Large intestine (tissue), 3 donors: ENCODE data around the gene STAT6. TPM values are rescaled to one million over a fixed set of nuclear protein-coding genes. Genes with fewer than 3 reads are reported as not detected.
A peak's percentile ranks its signal among the peaks of the same experiment; 100 is the strongest.

Experiments
- DNase-seq, 2 donors: peaks; one replicate each; pipeline versions ENCODE4 v3.0.0 to v3.0.0-alpha.2; 2013
- H3K27ac ChIP-seq: one replicate; pipeline ENCODE4 v1.5.1; 2013; ENCODE audit warnings: low read length
- H3K27me3 ChIP-seq: 2 replicates; pipeline ENCODE4 v1.6.1; 2013; ENCODE audit warnings: low read length; ENCODE audit not compliant: control insufficient read depth, insufficient read depth
- H3K36me3 ChIP-seq: 2 replicates; pipeline ENCODE4 v1.6.1; 2013; ENCODE audit warnings: low read length; ENCODE audit not compliant: control insufficient read depth, insufficient read depth
- H3K4me1 ChIP-seq: one replicate; pipeline ENCODE4 v1.6.1; 2013; ENCODE audit warnings: low read length; ENCODE audit not compliant: control insufficient read depth, insufficient read depth
- H3K4me3 ChIP-seq: one replicate; pipeline ENCODE4 v1.5.1; 2013; ENCODE audit warnings: low read length
- H3K9me3 ChIP-seq: one replicate; pipeline ENCODE4 v1.6.1; 2013; ENCODE audit warnings: mild to moderate bottlenecking, low read depth, low read length, moderate library complexity; ENCODE audit not compliant: control insufficient read depth
- WGBS: methylation state at CpG from one replicate; pipeline ENCODE4 v1.1.5; 2013; ENCODE audit warnings: low lambda C conversion rate; ENCODE audit not compliant: insufficient coverage; 5-methylcytosine and 5-hydroxymethylcytosine counted together
- polyA plus RNA-seq: library from polyadenylated mRNA; unstranded; fragments of 120-200 nt; gene quantifications from one replicate; pipeline ENCODE4 v1.2.1, GENCODE V29; 2013

STAT6 gene
- polyA plus RNA-seq, 1 donor = 114 TPM

DNA sequence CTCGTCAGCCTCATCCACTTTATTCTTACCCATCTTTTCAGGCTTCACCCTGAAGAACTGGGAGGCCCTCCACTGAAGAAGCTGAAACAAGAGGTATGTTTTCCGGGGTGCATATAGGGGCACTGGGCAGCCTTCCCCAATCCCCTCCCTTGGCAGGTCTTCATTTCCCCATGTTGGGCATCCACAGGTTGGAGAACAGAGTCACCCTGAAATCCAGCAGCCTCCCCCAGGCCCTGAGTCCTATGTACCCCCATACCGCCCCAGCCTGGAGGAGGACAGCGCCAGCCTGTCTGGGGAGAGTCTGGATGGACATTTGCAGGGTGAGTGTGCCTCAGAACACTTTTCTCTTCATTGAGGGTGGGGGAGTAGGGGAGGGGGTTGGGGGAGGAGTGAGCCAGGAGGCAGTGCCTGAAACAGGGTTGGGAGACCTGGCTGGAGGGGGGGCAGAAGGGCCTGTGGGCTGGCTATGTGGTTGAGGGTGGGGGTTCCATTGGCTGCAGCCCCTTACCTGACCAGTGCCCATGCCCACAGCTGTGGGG is 18.2 kb downstream of the STAT6 start:
- H3K36me3 ChIP-seq = peaks cover 65% of the 10 kb centered on the region
- H3K27ac ChIP-seq = no peak overlapping the region
- no CpG with 5 or more reads among the region's 4 CpGs for WGBS
- no peaks in the 10 kb centered on the region for H3K9me3 ChIP-seq
- H3K4me1 ChIP-seq = peaks cover 20% of the 10 kb centered on the region
- no peak for DNase-seq
- no peak overlapping the region for H3K4me3 ChIP-seq
- H3K27me3 ChIP-seq = no peaks in the 10 kb centered on the region

DNA sequence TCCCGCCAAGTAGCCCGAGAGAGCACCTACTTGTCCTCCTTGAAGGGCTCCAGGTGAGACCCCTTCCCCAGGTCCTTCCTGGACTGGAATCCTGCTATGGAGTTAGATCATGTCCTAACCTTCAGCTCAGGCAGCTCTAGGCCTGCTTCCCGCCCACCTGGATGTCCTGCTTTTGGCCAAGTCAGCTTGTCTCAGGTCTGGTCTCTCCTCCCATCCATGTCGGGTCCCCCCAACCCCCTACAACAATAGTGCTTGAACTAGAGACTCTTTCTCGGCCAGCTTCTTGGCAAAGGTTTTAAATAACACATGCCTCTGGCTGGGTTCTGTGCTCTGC is 18.7 kb downstream of the STAT6 start:
- no peak for DNase-seq
- Histone ChIP-seq H3K9me3 (no peaks in the 10 kb centered on the region), H3K27ac (no peak overlapping the region), H3K36me3 (peaks cover 62% of the 10 kb centered on the region), H3K4me1 (peaks cover 22% of the 10 kb centered on the region), H3K4me3 (no peak overlapping the region), H3K27me3 (no peaks in the 10 kb centered on the region)
- WGBS = 60% methylated on average over 1 of the region's 5 CpGs

DNA sequence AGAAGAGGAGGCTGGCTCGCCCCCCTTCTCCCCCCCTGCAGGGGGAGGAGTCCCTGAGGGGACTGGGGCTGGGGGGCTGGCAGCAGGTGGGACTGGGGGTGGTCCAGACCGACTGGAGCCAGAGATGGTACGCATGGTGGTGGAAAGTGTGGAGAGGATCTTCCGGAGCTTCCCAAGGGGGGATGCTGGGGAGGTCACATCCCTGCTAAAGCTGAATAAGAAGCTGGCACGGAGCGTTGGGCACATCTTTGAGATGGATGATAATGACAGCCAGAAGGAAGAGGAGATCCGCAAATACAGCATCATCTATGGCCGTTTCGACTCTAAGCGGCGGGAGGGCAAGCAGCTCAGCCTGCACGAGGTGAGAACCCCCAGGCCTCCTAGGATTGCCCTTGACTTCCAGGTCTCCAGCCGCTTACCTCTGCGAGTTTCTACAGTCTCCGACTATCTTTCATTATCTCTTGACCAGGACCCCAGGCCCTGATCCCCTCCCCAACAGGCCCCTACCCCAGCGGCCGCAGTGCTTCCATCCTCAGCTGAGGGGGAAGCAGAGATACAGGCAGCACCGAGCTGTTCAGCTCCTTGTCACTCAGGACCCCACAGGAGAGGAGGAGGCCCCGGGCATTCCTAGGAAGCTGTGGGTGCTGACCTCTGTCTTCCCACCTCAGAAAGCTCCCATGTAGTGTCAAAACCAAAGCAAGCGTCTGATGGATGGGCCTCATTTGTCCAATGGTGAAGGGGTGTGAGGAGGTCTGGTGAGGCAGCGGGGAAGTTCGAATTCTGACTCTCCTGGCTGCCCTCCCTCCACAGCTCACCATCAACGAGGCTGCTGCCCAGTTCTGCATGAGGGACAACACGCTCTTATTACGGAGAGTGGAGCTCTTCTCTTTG is 19.3 kb downstream of the STAT6 start:
- no peak overlapping the region for H3K27ac ChIP-seq
- peaks cover 22% of the 10 kb centered on the region for H3K4me1 ChIP-seq

DNA sequence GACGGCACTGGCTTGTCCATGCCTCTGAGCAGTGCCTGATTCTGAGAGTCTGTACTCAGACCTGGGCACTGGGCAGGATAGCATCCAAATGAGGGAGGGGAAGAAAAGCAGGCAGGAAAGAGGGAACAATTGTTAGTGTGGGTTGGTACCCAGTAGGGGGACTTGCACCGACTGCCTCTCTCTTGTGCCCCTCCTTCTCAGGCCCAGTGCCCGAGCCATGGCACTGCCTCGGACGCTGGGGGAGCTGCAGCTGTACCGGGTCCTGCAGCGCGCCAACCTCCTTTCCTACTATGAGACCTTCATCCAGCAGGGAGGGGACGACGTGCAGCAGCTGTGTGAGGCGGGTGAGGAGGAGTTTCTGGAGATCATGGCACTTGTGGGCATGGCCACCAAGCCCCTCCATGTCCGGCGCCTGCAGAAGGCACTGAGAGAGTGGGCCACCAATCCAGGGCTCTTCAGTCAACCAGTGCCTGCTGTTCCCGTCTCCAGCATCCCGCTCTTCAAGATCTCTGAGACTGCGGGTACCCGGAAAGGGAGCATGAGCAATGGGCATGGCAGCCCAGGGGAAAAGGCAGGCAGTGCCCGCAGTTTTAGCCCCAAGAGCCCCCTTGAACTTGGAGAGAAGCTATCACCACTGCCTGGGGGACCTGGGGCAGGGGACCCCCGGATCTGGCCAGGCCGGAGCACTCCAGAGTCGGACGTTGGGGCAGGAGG is 20.1 kb downstream of the STAT6 start:
- H3K9me3 ChIP-seq = no peaks in the 10 kb centered on the region
- DNase-seq = no peak
- peaks cover 49% of the 10 kb centered on the region for H3K36me3 ChIP-seq
- no CpG with 5 or more reads among the region's 22 CpGs for WGBS
- peak overlapping the region; percentile 80 for H3K4me3 ChIP-seq
- no peaks in the 10 kb centered on the region for H3K27me3 ChIP-seq
- H3K4me1 ChIP-seq = peaks cover 22% of the 10 kb centered on the region
- no peak overlapping the region for H3K27ac ChIP-seq

More for the DNA sequence above, 19.3 kb downstream of the STAT6 start:
- 100% methylated on average over 2 of the region's 25 CpGs for WGBS
- Histone ChIP-seq H3K9me3 (no peaks in the 10 kb centered on the region), H3K36me3 (peaks cover 57% of the 10 kb centered on the region), H3K27me3 (no peaks in the 10 kb centered on the region), H3K4me3 (no peak overlapping the region)
- DNase-seq = no peak

DNA sequence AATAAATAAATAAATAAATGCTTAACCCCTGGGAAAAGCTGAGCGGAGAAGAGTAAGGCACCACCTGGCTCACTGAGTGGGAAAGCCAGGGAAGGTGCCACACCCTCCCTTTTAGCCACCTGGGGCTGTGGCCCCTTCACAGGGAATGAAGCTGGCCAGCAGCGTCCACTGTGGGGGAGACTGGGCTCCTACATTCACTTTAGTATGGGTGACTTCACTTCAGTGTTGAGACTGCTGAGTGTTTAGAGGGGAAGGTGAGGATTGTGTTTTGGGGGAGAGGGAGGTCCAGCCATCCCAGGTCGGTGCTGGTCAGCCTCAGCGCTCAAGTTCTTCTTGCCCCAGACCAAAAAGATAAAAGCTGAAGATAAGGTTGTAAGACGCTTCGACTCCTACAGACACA is 20.7 kb downstream of the STAT6 start:
- DNase-seq = no peak
- H3K4me1 ChIP-seq = peaks cover 23% of the 10 kb centered on the region
- peak overlapping the region; percentile 80 for H3K4me3 ChIP-seq
- H3K9me3 ChIP-seq = no peaks in the 10 kb centered on the region
- H3K27ac ChIP-seq = no peak overlapping the region
- H3K36me3 ChIP-seq = peaks cover 44% of the 10 kb centered on the region
- 67% methylated on average over 1 of the region's 6 CpGs for WGBS
- H3K27me3 ChIP-seq = no peaks in the 10 kb centered on the region

DNA sequence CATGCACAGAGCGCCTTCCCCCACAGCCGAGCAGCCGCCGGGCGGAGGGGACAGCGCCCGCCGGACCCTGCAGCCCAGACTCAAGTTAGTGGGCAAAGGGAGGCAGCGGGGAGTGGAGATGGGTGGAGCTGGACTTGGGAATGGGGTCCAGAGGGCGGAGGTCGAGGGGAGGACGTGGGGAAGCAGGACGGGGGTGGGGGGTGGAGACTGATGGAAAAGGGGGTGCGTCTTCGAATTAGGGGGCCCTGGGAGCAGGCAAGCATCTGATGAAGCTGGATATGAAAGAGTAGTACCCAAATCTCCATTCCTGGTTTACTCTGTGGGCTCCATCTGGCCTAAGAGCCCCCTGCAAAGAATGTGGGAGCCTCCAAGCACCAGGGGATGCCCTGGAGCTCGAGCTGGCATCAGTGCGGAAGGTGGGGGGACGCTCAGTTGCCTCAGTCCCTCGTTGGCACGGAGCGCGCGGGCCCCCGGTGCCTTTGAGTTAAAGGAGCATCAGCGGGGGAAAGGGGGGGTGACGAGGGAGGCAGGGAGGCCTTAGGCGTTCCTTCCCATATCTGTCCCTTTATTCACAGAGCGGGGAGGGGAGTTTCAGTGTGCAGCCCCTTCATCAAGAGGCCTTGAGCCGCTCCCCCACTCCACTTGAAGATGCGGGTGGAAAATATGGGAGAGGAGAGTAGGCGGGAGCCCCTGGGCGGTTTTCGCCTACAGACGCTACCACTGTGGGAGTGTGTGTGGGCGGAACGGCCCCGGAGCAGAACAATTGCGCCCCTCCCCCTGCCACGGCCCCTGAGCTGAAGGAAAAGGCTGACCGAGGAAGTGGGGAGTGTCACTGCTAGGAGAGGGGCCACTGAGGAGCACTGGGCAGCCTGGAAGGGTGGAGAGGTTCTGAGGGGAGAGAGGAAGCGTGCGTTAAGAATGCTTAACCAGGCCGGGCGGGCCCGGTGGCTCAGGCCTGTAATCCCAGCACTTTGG is 21.6 kb downstream of the STAT6 start:
- Histone ChIP-seq H3K4me3 (peak overlapping the region; percentile 80), H3K27me3 (no peaks in the 10 kb centered on the region), H3K36me3 (peaks cover 34% of the 10 kb centered on the region), H3K9me3 (no peaks in the 10 kb centered on the region), H3K4me1 (peaks cover 24% of the 10 kb centered on the region), H3K27ac (peak overlapping the region; percentile 86)
- DNase-seq = peak; percentile 61 to 79
- no CpG with 5 or more reads among the region's 45 CpGs for WGBS

DNA sequence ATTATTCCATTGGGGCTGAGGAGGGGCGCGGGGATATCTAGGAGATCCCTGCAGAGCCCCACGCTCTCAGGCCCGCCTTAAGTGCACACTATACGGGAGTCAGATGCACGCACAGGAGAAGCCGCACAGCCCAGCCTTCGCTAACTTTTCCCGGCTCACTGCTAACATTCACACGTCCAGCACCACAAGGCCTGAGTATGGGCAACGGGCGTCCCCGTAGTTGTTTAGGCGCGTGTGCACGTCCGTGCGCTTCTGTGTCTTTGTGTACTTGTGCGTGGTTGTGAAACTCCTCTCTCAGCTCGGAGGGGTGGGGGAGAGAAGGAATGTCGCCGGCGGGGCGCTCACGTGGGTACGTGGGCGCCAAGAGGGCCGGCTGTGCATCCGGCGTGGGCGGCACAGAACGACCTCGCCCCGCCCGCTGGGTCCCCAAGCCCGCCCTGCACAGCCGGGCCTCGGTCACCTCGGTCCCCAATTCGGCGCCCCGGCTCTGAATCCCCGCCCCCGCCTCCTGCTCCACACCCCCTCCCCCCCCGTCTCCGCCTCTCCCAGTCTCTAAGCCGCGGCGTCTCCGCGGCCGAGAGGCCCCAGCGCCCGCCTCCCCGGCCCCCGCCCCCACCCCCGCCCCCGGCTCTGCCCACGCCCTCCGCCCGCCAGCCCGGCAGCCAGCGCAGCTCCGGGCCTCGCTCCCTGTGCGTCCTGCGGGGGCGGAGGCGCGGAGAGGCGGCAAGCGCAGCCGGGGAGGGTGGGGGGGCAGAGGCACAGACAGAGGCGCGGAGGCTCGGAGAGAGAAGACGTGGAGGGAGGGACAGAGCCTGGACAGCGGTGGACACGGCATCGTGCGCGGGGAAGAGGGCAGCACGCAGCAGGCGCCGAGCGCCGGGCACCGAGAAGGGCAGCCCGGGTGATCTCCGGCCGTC is 22.6 kb downstream of the STAT6 start, which contains the start of gene NAB2:
NAB2 (plus strand) TSS at position 761 of the 917 bp plus-strand sequence. CDS start 158 bp downstream, outside the sequence.
- peak; percentile 96 to 97 for DNase-seq
- no CpG with 5 or more reads among the region's 91 CpGs for WGBS
- peaks cover 28% of the 10 kb centered on the region for H3K36me3 ChIP-seq
- no peaks in the 10 kb centered on the region for H3K9me3 ChIP-seq
- H3K4me1 ChIP-seq = peaks cover 23% of the 10 kb centered on the region
- peak within 1 kb of the TSS; percentile 80 for H3K4me3 ChIP-seq
- H3K27me3 ChIP-seq = no peaks in the 10 kb centered on the region
- H3K27ac ChIP-seq = peak within 1 kb of the TSS; percentile 92

DNA sequence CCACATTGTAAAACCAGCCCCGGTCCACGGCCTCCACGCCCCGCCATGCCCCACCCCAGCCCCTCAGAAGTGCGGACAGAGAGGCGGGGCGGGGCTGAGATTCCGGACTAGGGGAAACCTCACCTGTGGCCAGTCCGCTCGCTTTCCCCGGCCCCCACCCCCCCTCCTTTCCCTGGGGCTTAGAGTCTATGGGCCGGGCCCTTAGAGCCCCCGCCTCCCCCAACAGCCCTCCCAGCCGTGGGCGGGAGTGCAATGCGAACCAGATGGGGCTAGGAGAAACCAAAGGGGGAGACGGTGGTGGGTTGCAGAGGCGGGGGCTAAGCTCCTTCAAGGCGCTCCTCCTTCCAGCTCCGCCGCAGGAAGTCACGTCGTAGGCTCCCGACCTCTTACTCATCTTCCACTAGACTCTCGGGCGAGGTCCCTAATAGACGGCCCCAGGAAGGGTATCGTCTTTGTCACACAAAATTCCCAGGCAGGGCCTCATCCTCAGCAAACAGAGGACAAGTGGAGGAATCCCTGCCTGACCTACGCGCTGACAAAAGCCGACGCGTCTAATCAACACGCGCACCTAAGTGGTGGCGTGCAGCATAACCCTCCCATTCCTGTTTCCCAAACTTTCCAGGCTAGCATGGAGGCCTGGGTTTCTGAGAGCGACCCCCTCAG is 23.3 kb downstream of the STAT6 start:
- H3K4me3 ChIP-seq = peak overlapping the region; percentile 76
- H3K9me3 ChIP-seq = no peaks in the 10 kb centered on the region
- H3K4me1 ChIP-seq = peaks cover 20% of the 10 kb centered on the region
- H3K36me3 ChIP-seq = peaks cover 21% of the 10 kb centered on the region
- no CpG with 5 or more reads among the region's 37 CpGs for WGBS
- H3K27ac ChIP-seq = peak overlapping the region; percentile 92
- no peaks in the 10 kb centered on the region for H3K27me3 ChIP-seq
- DNase-seq = peak; percentile 85 to 87
